Measurements from ENCODE around the gene SPEM2.

Gene SPEM2

DNA sequence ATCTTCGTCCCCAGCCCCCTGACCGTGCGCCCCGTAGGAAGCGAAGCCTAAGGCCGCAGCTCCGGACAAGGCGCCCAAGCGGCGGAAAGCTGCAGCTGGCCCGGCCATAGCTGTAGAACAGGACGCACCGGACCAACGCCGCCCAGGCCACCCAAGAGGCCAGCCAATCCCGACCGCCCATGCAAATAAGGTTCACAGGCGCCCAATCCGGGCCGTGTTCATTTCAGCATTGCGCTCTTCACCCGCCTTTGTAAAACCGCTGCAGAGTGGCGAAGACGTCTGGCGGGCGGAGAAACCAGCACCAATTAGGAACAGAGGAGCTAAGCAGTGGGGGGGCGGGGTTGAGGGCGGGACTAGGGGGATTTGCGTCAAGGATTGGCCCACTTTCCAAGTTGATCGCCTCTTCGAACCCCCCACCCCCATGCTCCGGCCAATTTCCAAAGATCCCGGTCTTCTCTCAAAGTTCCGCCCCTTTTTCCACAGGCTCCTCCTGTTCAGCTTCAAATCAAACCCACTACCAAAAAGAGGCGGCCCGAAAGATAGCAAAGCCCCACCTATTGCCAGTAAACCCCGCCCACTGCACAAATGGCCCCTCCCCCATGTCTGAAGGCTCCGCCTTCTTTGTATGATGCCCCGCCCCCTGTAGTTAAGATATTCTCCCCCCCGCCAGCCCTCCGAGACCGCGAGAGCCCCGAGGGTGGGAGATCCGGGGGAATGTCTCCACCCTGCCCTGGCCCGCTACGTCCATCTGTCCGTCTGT lies 21.3 kb upstream of the SPEM2 start, which contains the start of gene TMEM256:
TMEM256 (minus strand) TSS at position 121 of the 760 bp plus-strand sequence; CDS start at position 108, 13 bp downstream.
- peak; percentile 99 for DNase-seq

DNA sequence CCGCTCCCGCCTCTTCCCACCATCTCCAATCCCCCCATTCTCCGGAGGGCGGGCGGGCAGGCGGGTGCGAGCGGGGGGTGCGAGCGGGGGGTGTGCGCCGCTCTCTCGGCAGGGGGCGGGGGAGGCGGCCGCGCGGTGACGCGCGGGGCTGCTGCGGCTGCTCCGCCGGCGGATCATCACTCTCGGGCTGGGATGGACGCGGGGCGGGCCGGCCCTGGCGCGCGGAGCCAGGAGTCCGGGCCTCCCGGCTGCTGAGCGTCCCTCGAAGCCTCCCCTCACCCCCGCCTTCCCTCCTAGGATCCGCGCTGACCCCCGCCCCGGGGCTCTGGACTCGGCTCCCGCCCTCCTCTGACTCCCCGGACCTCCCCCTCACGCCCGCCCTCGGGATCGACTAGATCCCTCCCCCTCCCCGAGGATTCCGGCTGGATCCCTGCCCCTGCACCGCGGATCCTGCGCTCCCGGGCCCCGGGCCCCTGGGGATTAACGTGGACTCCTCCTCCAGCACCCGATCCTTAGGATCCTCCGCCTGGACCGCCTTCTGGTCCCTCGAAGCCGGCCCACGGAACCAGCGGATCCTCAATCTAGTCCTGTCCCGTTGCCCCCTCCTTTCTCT lies 20.6 kb upstream of the SPEM2 start:
- DNase-seq, result peak; percentile 71

DNA sequence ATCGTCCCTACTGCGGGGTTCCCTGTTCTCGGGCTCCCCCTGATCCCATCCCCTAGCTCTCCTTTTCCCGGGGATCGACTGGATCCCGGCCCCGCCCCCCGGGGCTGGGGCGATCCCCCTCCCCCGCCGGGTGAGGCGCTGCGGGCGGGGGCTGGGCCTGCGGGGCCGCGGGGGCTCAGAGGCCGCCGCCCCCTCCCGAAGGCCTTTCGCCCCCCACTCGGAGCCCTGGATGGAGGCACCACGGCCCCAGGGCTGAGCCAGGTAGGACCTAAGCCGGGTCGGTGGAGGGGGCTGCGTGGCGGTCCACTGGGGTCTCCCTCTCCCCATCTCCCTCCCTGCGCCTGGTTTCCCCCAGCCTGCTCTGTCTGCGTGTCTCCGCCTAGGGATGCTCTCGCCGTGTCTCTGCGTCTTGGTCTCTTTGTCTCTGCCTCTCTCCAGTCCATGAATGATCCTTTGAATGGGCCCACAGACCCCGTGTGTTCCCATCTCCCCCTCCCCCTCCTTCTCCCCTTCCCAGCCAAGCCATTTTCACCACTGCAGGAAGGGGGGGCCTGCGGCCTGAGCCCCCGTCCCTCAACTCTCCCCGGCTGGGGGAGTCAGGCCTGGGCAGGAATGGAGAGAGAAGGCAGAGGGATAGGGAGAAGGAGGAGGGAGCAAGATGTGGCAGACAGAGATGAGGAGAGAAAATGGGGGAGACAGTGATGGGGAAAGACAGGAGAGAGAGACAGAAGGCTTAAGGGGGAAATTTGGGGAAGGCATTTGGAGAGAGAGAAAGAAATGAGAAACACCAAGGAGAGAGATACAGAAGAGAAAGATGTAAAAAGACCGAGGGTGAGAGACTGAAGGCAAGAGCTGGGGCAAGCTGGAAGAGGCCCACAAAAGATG lies 19.8 kb upstream of the SPEM2 start:
- DNase-seq, result no peak

DNA sequence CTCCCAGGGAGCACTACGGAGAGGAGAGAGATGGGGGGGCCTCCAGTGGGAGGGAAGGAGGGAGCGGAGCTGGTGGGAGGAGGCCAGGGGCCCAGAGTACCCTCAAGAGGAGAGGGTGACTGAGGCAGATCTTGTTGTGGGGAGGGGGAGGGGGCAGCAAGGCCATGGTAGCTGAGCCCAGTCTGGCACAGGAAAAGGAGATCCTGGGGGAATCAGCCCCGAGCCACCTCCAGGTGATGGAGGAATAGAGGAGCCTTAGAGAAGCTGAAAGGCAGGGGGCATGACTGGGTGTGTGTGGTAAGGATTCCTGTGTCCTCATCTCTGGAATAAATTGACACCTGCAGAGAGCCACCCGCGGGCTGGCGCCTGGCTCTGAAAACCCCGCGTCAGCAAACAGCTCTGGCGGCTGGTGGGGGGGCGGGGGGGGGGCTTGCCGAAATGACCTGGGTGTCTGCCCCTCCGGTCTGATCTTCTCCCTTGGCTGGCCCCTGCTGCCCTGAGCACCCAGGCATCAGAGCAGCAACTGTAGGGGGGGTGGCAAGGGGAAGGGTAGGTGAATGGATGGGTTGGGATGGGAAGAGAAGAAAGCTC lies 19.1 kb upstream of the SPEM2 start:
- no peak for DNase-seq

DNA sequence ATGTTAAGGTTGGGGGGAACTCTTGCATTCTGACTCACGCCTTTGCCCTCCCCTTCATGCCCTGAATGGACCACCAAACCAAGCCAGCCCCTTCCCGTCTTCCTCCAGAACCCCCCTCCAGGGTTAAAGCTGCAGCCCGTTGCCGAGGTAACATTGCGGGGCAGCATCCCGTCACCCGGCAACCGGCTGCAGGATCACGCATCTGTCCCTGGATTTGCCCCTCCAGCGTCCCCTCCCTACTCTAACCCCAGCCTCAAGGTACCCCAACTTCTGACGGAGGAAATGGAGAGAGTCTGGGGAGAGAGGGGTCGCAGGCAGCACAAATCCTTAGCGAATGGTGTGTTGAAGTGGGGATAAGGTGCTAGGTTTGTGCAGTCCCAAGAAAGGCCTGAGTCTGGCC lies 18.3 kb upstream of the SPEM2 start:
- DNase-seq, result no peak

DNA sequence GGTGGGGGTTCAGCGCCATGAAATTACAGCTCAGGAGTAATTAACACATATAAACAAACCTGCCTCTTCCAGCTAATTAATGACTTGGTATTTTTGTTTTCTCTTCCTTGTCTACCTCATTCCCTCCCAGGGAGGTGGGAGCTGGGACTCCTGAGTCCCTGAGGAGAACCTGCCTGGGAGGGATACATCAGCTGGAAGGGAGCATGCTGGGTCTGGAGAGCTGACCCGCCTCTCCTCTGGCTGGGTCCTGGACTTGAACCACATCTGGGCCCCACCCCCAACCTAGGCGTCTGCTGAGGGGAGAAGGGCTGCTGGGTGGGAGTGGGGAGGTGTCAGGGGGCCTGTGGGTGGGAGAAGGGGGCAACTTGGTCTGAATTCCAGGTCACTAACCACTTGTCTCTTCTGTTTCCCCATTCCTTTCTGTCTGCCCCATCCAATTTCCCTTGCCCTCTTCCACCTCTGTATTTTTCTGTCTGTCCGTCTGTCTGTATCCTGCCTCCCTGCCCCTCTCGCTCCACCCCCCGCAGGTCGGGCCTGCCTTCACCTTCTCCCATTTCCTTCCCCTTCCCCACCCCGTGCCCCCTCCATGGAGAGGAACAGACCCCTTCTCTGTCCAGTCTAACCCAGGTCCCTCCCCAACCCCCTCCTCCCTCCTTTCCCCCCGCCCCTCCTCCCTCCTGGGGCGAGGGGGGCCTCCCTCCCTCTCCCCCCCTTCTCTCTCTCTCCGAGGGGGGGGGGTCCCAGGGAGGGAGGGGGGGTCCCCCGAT lies 17.7 kb upstream of the SPEM2 start, which contains the start of gene NLGN2:
NLGN2 (plus strand) TSS at position 361 of the 767 bp plus-strand sequence. CDS start 411 bp downstream, outside the sequence.
- no peak for DNase-seq

DNA sequence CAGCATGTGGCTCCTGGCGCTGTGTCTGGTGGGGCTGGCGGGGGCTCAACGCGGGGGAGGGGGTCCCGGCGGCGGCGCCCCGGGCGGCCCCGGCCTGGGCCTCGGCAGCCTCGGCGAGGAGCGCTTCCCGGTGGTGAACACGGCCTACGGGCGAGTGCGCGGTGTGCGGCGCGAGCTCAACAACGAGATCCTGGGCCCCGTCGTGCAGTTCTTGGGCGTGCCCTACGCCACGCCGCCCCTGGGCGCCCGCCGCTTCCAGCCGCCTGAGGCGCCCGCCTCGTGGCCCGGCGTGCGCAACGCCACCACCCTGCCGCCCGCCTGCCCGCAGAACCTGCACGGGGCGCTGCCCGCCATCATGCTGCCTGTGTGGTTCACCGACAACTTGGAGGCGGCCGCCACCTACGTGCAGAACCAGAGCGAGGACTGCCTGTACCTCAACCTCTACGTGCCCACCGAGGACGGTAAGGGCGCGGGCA lies 17.1 kb upstream of the SPEM2 start:
- DNase-seq, result no peak

DNA sequence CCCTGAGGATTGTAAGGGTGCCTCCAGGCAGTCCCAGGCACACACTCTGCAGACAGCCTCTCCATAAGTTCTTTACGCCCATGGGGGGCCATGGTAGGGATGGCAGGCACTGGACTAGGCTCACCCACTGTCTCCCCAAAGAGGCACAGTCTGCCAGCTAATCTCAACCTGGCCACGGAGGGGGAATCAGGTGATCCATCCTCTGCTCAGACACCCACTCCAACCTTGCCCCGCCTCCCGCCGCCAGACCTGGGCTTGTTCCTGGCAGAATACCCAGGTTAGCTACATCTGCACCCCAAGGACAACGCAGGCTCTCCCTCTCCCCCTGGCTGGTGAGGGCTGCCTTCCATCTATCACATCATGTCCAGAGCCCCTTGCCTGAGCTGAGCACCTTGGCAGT lies 16.6 kb upstream of the SPEM2 start:
- DNase-seq, result no peak

DNA sequence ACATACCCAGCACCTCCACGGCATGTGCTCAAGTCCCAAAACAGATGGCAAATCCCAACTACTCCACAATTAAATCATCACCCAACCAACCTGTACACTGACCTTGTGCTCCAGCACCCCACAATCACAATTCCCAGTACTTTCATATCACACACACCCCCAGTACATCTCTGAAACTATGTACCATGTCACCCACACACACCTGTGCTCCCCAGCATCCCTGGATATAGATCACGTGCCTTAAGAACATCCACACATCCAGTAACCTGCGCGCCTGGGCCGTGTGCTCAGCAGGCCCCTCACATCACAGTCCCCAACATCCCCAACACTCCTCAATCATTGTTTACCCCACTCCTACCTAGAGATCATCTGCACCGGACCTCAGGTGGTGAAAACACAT lies 15.7 kb upstream of the SPEM2 start:
- DNase-seq, result no peak

DNA sequence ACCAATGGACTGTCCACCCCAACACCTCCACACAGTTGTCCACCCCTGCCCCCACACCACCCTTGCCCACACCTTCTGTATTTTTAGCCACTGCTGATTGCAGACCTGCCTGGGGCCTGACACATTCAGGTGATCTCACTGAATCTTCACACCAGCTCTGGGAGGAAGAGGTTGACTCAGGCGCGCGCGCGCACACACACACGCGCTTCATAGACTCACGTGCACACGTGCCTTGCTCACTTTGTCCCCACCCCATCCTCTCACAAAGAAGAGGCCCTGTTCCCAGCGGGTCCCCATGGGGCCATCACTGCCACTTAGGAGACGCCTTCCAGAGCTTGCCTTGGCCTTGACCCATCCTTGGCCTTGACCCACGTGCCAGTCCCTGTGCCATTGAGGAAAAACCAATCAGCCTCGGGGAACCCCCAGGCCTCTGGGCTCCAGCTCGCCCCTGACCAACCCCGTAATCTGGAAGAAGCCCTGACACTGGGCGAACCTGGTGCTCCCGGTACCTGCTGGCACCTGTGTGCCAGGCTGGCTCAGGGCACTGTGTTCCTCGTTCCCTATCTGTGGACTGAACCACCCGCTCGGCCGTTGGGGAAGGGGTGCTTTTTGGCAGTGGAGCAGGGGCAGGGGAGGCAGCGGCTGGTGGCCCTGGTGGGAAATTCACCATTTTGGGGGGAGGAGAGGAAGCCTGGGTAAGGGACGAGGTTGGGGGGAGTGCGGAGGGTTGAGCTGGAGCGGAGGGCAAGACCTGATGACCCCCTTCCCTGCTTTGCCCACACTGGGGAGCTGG lies 14.6 kb upstream of the SPEM2 start:
- DNase-seq, result no peak

DNA sequence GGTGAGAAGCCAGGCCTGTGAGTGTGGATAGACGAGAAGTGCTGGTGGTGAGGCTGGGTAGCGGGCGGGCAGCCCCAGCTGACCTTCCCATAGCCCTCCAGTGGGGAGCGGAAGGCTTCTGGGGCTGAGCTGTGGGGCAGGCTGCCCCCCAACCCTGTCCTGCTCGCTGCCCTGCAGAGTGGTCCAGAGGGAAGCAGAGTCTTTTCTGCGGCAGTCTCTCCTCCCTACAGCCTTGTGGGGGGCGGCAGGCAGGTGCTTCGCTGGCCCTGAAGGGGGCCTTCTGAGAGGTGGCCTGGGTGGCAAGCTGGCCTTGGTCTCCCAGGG lies 14.0 kb upstream of the SPEM2 start:
- DNase-seq, result no peak

DNA sequence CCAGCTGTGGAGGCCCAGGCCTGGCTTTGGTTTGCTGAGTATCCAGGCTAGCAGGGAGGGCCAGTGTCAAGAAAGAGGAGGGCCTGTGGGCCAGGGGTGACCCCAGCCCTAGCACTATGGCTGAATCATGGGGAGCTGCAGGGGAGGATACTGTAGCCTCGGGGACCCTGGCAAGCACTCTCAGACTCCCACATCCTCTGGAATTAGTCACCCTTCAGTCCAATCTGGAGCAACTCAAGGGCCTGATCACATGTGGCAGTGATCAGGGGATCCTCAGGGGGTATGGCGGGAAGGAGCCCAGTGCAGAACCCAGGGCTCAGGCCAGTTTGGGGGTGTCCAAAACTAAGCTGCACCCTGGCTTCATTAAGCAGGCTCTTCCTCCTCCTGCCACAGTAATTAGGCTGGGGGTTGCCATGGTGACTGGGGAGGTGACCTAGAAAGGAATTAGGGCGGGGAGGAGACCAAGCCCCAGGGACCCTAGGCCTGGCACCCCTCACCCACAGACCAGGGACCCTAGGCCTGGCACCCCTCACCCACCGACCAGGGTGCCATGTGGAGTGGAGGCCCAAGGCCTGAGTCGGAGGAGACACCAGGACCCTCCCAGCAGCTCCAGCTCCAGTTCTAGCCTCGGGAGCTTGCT lies 11.9 kb upstream of the SPEM2 start:
- no peak for DNase-seq

DNA sequence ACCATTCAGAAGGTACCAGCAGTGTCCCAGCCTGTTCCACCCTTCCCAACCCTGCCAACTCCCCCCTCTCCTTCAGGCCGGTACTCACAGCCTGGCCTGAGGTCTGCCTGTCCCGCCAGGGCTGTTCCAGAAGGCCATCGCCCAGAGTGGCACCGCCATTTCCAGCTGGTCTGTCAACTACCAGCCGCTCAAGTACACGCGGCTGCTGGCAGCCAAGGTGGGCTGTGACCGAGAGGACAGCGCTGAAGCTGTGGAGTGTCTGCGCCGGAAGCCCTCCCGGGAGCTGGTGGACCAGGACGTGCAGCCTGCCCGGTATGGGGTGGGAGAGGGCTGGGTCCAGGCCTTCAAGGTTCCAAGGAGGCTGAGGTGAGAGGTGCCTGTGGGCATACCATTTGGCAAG lies 10.6 kb upstream of the SPEM2 start:
- DNase-seq, result no peak

DNA sequence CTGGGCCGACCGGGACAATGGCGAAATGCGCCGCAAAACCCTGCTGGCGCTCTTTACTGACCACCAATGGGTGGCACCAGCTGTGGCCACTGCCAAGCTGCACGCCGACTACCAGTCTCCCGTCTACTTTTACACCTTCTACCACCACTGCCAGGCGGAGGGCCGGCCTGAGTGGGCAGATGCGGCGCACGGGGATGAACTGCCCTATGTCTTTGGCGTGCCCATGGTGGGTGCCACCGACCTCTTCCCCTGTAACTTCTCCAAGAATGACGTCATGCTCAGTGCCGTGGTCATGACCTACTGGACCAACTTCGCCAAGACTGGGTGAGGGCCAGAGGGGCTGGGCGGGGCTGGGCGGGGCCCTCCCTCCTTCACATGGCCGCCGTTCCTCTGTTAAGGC lies 9.6 kb upstream of the SPEM2 start:
- DNase-seq, result no peak

DNA sequence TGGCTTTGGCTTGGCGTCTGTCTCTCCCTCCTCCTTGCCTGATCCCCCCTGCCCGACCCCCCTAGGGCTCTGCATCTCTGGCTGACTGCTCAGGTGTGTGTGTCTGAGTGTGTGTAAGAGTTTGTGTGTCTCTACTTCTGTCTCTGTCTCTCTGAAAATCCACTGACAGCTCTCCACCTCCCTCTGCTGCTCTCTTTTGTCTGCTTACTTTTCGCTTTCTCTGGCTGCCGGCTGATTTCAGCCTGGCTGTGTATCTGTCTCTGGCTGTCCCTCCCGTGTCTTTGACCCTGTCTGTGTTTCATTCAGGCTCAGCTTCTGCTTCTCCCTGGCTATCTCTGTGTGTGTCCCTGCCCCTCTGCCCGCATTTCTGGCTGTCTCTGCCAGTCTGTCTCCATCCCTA lies 9.1 kb upstream of the SPEM2 start:
- no peak for DNase-seq

DNA sequence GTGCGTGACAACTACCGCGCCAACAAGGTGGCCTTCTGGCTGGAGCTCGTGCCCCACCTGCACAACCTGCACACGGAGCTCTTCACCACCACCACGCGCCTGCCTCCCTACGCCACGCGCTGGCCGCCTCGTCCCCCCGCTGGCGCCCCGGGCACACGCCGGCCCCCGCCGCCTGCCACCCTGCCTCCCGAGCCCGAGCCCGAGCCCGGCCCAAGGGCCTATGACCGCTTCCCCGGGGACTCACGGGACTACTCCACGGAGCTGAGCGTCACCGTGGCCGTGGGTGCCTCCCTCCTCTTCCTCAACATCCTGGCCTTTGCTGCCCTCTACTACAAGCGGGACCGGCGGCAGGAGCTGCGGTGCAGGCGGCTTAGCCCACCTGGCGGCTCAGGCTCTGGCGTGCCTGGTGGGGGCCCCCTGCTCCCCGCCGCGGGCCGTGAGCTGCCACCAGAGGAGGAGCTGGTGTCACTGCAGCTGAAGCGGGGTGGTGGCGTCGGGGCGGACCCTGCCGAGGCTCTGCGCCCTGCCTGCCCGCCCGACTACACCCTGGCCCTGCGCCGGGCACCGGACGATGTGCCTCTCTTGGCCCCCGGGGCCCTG lies 8.3 kb upstream of the SPEM2 start:
- DNase-seq, result no peak

DNA sequence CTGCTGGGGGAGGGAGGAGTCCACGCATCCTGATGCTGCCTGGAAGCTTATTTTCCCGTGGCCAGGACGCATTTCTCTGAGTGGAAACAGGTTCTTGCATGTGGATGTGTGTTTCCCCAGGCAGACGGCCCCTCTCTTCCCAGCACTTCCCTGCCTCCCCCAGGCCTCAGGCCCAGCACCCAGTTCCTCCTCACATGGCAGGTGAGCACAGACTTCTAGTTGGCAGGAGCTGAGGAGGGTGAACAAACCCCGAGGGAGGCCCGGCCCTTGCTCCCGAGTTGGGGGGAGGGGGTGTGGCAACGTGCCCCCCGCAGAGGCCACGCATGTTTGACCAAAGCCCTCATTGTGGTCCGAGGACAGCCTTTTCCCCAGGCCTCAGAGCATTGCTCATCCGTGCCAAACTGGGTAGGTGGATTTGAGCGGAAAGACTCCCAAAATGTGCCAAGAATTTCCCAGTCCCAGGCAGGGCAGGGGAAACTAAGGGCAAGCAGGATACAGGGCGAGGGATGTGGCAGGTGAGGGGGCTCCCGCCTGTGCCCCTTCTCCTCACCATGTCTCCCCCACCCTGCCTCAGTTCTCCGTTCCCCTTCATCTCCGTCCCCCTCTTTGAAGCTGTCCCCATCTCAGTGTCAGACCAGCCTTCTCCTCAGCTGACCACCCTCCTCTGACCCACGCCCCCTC lies 6.8 kb upstream of the SPEM2 start:
- DNase-seq, result no peak

DNA sequence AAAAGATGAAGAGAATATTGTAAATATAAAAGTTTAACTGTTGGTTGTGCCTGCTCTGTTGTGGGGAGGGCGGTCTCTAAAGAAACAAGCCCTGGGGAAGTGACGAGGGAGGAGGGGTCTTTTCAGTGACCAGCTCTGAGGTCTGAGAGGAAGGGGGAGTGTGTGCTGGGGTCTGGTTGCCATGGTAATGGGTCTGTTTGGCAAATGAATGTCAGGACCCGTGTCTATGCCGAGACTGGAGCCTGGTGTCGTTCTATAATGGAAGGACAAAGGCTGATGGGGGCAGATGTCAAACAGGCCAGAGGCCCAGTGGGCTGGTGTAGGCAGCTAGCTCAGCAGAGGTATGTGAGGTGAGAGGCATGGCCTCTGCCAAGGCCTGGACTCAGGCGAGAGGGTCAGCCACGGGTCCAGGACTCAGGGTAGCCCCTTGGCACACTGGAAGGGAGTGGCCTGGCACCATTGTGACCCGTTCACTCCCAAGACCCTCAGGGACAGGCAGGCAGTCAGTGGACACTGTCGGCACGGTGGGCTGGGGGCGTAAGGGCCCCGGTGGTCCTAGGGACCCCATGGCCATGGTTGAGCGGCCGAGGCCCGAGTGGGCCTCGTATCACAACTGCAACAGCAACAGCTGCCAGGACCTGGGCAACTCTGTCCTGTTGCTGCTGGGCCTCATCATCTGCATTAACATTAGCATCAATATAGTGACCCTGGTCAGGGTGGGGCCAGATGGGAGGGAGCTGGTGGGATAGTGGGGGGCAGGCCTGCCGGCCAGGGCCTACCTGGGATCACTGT lies 5.4 kb upstream of the SPEM2 start, which contains the start of gene SPEM1:
SPEM1 (plus strand) TSS at position 506 of the 792 bp plus-strand sequence; CDS start at position 567, 61 bp downstream.
- no peak for DNase-seq

DNA sequence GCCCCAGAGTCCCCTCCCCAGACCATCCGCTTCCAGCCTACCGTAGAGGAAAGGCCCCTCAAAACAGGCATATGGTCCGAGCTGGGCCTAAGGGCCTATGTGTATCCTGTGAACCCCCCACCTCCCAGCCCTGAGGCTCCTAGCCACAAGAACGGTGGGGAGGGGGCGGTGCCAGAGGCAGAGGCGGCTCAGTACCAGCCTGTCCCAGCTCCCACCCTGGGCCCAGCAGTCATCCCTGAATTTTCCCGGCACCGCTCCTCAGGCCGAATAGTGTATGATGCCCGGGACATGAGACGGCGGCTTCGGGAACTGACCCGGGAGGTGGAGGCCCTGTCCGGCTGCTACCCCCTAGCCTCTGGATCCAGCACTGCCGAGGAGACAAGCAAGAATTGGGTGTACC lies 4.2 kb upstream of the SPEM2 start:
- no peak for DNase-seq
